Testis (tissue), 3 donors: ENCODE data around the gene PSMA6. TPM values are rescaled to one million over a fixed set of nuclear protein-coding genes. Genes with fewer than 3 reads are reported as not detected.

Experiments
- DNase-seq: peaks from one replicate; pipeline ENCODE4 v3.0.0-alpha.2; 2019
- H3K27ac ChIP-seq, 2 donors: fragments of 200-600 bp; sonication (generic); one replicate each; pipeline ENCODE4 v1.5.1; 2019
- H3K27me3 ChIP-seq: fragments of 200-600 bp; sonication (generic); one replicate; pipeline ENCODE4 v1.5.1; 2019
- H3K36me3 ChIP-seq: fragments of 200-600 bp; sonication (generic); one replicate; pipeline ENCODE4 v1.5.1; 2017; ENCODE audit warnings: low read depth; ENCODE audit errors: missing control alignments
- H3K4me1 ChIP-seq: fragments of 200-600 bp; sonication (generic); one replicate; pipeline ENCODE4 v1.5.1; 2019
- H3K4me3 ChIP-seq, 2 donors: fragments of 200-600 bp; sonication (generic); one replicate each; pipeline ENCODE4 v1.5.1; 2017 to 2019
- H3K9me3 ChIP-seq: fragments of 200-600 bp; sonication (generic); one replicate; pipeline ENCODE4 v1.5.1; 2017
- CTCF ChIP-seq, 3 experiments: fragments of 450-650 bp in 2 of 3; fragments of 200-600 bp in 1 of 3; sonication (generic) in 1 of 3; IDR thresholded peaks; one replicate each; pipeline ENCODE4 v1.5.1; 2016 to 2019; ENCODE audit warnings: antibody characterized with exemption in 3 of 3, mild to moderate bottlenecking in 2 of 3, moderate library complexity in 1 of 3
- POLR2A ChIP-seq: fragments of 450-650 bp; IDR thresholded peaks from one replicate; pipeline ENCODE4 v1.6.1; 2017; ENCODE audit warnings: antibody characterized with exemption, mild to moderate bottlenecking, moderate library complexity
- WGBS, 2 donors: methylation state at CpG; one replicate each; pipeline ENCODE4 v1.1.5; 2018; 5-methylcytosine and 5-hydroxymethylcytosine counted together
- intact Hi-C: fragments of 100-400 bp; cut with DNase I; formaldehyde crosslinking; loops from one replicate; pipeline ENCODE4 v1.15.1; 2023; ENCODE audit warnings: low total_unique reads
- polyA plus RNA-seq: library from polyadenylated mRNA; stranded (reverse); fragments of 350-450 nt; fragmentation: Illumina TruSeq; extraction: RNeasy Lipid Tissue Mini Kit (QIAGEN cat#74804); gene quantifications from one replicate; pipeline ENCODE4 v1.2.3, GENCODE V29; 2014; ENCODE audit warnings: low read depth, low replicate concordance; ENCODE audit not compliant: insufficient read depth
- total RNA-seq, 2 donors: library from RNA; depleted of rRNA; stranded (reverse); fragments of >200 nt; gene quantifications; one replicate each; pipeline ENCODE4 v1.2.3, GENCODE V29; 2016

Gene PSMA6
- total and polyA plus RNA-seq, 3 donors from 2014 or later = 147 to 461 (median 257) TPM

GRCh38 chr14:35301735-35302528, 9.8 kb downstream of the PSMA6 start:
- Histone ChIP-seq H3K27ac (no peak overlapping the region), H3K4me1 (no peaks in the 10 kb centered on the region), H3K9me3 (no peaks in the 10 kb centered on the region), H3K27me3 (no peaks in the 10 kb centered on the region), H3K4me3 (no peak overlapping the region), H3K36me3 (no peaks in the 10 kb centered on the region)
- DNase-seq = no peak
- 96% methylated on average over 1 of the region's 1 CpG for WGBS, 2 donors
- intact Hi-C loops = no loop called here
- TF ChIP-seq CTCF (IDR thresholded peaks at IDR 0.05) (no peak), POLR2A (no peak)

- TF ChIP-seq CTCF (IDR thresholded peaks at IDR 0.05) (no peak), POLR2A (no peak)
- DNase-seq = no peak
- Histone ChIP-seq H3K27ac (no peak overlapping the region), H3K4me3 (no peak overlapping the region), H3K36me3 (no peaks in the 10 kb centered on the region), H3K9me3 (no peaks in the 10 kb centered on the region), H3K27me3 (no peaks in the 10 kb centered on the region), H3K4me1 (no peaks in the 10 kb centered on the region)
- 91% methylated on average over 4 of the region's 4 CpGs for WGBS, 2 donors
- intact Hi-C loops = no loop called here
Observed at GRCh38 chr14:35303149-35303935, 11.2 kb downstream of the PSMA6 start.

- DNase-seq = no peak
- intact Hi-C loops = no loop called here
- H3K27me3 ChIP-seq = no peaks in the 10 kb centered on the region
- 98% methylated on average over 5 of the region's 5 CpGs for WGBS, 2 donors
- TF ChIP-seq CTCF (IDR thresholded peaks at IDR 0.05) = no peak
- no peak for TF ChIP-seq POLR2A
- no peaks in the 10 kb centered on the region for H3K4me1 ChIP-seq
- H3K9me3 ChIP-seq = no peaks in the 10 kb centered on the region
- H3K27ac ChIP-seq = no peak overlapping the region
- no peak overlapping the region for H3K4me3 ChIP-seq
- H3K36me3 ChIP-seq = no peaks in the 10 kb centered on the region
Observed at GRCh38 chr14:35304812-35305462, 12.8 kb downstream of the PSMA6 start.

GRCh38 chr14:35305633-35306032, 13.5 kb downstream of the PSMA6 start:
- intact Hi-C loops = no loop called here
- no peaks in the 10 kb centered on the region for H3K36me3 ChIP-seq
- H3K4me3 ChIP-seq = no peak overlapping the region
- no peak for TF ChIP-seq CTCF (IDR thresholded peaks at IDR 0.05)
- no peak for TF ChIP-seq POLR2A
- no peaks in the 10 kb centered on the region for H3K4me1 ChIP-seq
- H3K9me3 ChIP-seq = no peaks in the 10 kb centered on the region
- no peak for DNase-seq
- no peaks in the 10 kb centered on the region for H3K27me3 ChIP-seq
- H3K27ac ChIP-seq = no peak overlapping the region
- 85 to 93% methylated on average over 3 of the region's 3 CpGs for WGBS, 2 donors
